ENCODE results near the gene NLGN1. TPM values are rescaled to one million over a fixed set of nuclear protein-coding genes. Genes with fewer than 3 reads are reported as not detected.
A peak's percentile ranks its signal among the peaks of the same experiment; 100 is the strongest.
"Not testable (repeated sequence)": the region's sequence is repeated elsewhere in the genome, so short reads cannot be mapped to it uniquely, and the experiment has no call there.

The NLGN1 gene
- total RNA-seq = 0.10 TPM

- Histone ChIP-seq H3K4me1 (ENCODE audit: insufficient read depth, low read length) (peaks cover 32% of the 10 kb centered on the region), H3K4me3 (ENCODE audit: low read length) (peak within 1 kb of the TSS; percentile 7), H3K9me3 (ENCODE audit: low read depth, low read length) (no peaks in the 10 kb centered on the region), H3K27me3 (ENCODE audit: insufficient read depth, low read length) (peaks cover 68% of the 10 kb centered on the region)
These were observed at the start of gene NLGN1 for GRCh38 chr3:173397161-173398110. Gene NLGN1, plus strand, starts transcription at chr3:173397744.

GRCh38 chr3:173351886-173352285 is 45.7 kb upstream of the NLGN1 start:
- Histone ChIP-seq H3K9me3 (ENCODE audit: low read depth, low read length) (peaks cover 12% of the 10 kb centered on the region), H3K4me1 (ENCODE audit: insufficient read depth, low read length) (no peaks in the 10 kb centered on the region), H3K27me3 (ENCODE audit: insufficient read depth, low read length) (no peaks in the 10 kb centered on the region), H3K4me3 (ENCODE audit: low read length) (no peak overlapping the region)

DNA sequence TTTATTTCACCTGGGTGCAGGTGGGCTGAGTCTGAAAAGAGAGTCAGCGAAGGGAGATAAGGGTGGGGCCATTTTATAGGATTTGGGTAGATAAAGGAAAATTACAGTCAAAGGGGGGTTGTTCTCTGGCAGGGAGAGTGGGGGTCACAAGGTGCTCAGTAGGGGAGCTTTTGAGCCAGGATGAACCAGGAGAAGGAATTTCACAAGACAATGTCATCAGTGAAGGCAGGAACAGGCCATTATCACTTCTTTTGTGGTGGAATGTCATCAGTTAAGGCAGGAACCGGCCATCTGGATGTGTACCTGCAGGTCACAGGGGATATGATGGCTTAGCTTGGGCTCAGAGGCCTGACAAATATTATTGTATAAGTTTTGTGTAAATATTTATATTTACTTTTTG is 44.4 kb upstream of the NLGN1 start:
- not testable (repeated sequence) for H3K4me1 ChIP-seq (ENCODE audit: insufficient read depth, low read length)

DNA sequence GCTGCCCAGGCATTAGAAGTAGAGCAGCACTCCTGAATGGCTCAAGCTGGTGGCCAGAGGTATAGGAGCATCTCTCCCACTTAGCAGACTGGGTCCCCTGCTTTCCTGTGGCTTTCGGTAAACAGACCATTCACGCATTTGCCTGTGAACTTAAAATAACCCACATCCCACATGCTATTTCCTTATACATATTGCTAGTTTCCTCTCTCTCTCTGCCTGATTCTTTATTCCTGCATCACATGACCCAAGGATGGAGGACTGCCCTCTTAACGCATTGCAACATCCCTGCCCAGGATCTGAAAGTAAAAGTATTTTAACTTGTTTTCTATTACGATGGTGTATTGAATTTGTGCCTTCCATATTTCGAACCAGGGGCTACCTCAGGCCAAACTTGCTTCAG is 43.4 kb upstream of the NLGN1 start:
- no peak overlapping the region for H3K4me3 ChIP-seq (ENCODE audit: low read length)

More for the DNA sequence above, 44.4 kb upstream of the NLGN1 start:
- peaks cover 12% of the 10 kb centered on the region for H3K9me3 ChIP-seq (ENCODE audit: low read depth, low read length)
- not testable (repeated sequence) for H3K4me3 ChIP-seq (ENCODE audit: low read length); H3K27me3 ChIP-seq (ENCODE audit: insufficient read depth, low read length)

GRCh38 chr3:173371848-173372487 is 25.6 kb upstream of the NLGN1 start:
- H3K4me1 ChIP-seq (ENCODE audit: insufficient read depth, low read length) = no peaks in the 10 kb centered on the region
- H3K4me3 ChIP-seq (ENCODE audit: low read length) = no peak overlapping the region
- H3K9me3 ChIP-seq (ENCODE audit: low read depth, low read length) = no peaks in the 10 kb centered on the region
- no peaks in the 10 kb centered on the region for H3K27me3 ChIP-seq (ENCODE audit: insufficient read depth, low read length)

More for the DNA sequence above, 43.4 kb upstream of the NLGN1 start:
- no peaks in the 10 kb centered on the region for H3K4me1 ChIP-seq (ENCODE audit: insufficient read depth, low read length)
- H3K9me3 ChIP-seq (ENCODE audit: low read depth, low read length) = peaks cover 12% of the 10 kb centered on the region
- H3K27me3 ChIP-seq (ENCODE audit: insufficient read depth, low read length) = no peaks in the 10 kb centered on the region

DNA sequence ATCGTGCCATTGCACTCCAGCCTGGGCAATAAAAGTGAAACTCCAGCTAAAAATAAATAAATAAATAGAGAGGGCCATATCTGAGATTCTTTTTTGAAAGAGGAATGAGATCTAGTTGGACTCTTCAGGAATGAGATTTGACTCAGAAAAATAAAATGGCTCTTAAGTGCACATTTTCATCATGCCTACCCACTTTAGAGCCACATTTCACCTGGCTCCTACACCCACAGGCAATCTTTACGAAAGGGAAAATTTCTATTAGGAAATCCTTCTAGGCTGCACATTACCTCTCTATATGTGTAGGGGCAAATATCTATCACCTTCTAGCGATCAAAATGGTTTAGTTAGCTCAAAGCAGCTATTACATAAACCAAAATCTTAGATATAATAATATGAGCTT is 16.9 kb upstream of the NLGN1 start:
- H3K27me3 ChIP-seq (ENCODE audit: insufficient read depth, low read length) = no peaks in the 10 kb centered on the region

DNA sequence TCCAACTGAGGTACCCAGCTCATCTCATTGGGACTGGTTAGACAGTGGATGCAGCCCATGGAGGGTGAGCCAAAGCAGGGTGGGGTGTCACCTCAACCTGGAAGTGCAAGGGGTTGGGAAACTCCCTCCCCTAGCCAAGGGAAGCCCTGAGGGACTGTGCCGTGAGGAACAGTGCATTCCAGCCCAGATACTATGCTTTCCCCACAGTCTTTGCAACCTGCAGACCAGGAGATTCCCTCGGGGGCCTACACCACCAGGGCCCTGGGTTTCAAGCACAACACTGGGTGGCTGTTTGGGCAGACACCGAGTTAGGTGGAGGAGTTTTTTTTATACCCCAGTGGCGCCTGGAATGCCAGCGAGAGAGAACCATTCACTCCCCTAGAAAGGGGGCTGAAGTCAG is 15.6 kb upstream of the NLGN1 start:
- not testable (repeated sequence) for H3K9me3 ChIP-seq (ENCODE audit: low read depth, low read length); H3K4me3 ChIP-seq (ENCODE audit: low read length); H3K27me3 ChIP-seq (ENCODE audit: insufficient read depth, low read length); H3K4me1 ChIP-seq (ENCODE audit: insufficient read depth, low read length)

More for the DNA sequence above, 16.9 kb upstream of the NLGN1 start:
- Histone ChIP-seq H3K4me3 (ENCODE audit: low read length) (no peak overlapping the region), H3K4me1 (ENCODE audit: insufficient read depth, low read length) (no peaks in the 10 kb centered on the region), H3K9me3 (ENCODE audit: low read depth, low read length) (no peaks in the 10 kb centered on the region)

DNA sequence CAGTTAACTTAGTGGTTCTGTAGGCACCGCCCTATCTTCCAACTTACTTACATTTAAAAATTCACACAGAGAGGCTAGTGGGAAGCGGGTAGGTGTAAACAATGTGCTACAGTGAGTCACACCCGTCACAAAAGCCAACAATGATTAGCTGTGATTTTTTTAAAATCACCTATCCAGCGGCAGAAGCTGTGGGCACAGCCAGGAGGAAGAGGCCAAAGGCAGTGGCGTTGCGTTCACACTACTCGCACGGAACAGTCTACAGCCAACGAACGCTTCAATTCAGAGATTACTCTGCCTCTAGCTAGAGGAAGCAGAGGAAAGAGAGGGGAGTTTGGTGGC is 2.5 kb upstream of the NLGN1 start:
- Histone ChIP-seq H3K4me3 (ENCODE audit: low read length) (peak overlapping the region; percentile 29), H3K9me3 (ENCODE audit: low read depth, low read length) (no peaks in the 10 kb centered on the region), H3K27me3 (ENCODE audit: insufficient read depth, low read length) (peaks cover 58% of the 10 kb centered on the region), H3K4me1 (ENCODE audit: insufficient read depth, low read length) (peaks cover 32% of the 10 kb centered on the region)

DNA sequence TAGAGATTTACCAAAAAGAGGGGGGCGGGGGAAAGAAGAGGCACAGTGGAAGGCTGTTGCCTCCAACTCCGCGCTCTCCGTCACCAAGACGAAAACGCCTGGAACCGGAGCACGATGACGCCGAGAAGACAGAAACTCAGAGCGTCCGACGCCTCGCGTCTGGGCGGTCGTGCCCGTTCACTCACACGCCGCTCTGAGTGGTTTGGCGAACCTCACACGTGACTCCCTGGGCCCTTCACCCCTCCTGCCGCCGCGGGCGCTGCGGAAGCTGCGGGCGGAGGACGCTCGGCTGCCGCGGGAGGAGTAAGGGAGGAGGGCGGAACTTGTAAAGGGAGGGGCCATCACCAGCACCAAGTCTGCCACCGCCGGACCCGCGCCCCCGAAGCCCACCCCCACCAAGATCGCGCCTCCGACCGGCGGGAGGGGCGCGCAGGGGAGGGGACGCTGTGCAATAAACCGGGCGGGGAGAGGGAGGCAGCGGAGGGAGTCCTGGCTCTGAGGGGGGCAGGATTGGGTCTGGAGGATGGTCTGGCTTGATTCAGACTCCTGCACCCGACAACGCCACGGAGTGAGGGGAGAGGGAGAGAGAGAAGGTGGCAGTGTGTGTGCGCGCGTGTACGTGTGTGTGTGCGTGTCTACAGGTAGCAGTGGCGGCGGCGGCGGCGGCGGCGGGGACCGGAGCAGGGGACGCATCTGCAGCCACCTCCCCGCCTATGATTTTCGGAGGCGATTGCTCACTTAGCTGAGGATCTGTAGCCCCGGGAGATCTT is 1.9 kb upstream of the NLGN1 start:
- Histone ChIP-seq H3K4me1 (ENCODE audit: insufficient read depth, low read length) (peaks cover 32% of the 10 kb centered on the region), H3K9me3 (ENCODE audit: low read depth, low read length) (no peaks in the 10 kb centered on the region), H3K4me3 (ENCODE audit: low read length) (peak overlapping the region; percentile 29), H3K27me3 (ENCODE audit: insufficient read depth, low read length) (peaks cover 58% of the 10 kb centered on the region)

- Histone ChIP-seq H3K27me3 (ENCODE audit: insufficient read depth, low read length) (peaks cover 62% of the 10 kb centered on the region), H3K9me3 (ENCODE audit: low read depth, low read length) (no peaks in the 10 kb centered on the region), H3K4me3 (ENCODE audit: low read length) (no peak overlapping the region)
These were observed 1.1 kb upstream of the NLGN1 start for GRCh38 chr3:173396191-173397041.

DNA sequence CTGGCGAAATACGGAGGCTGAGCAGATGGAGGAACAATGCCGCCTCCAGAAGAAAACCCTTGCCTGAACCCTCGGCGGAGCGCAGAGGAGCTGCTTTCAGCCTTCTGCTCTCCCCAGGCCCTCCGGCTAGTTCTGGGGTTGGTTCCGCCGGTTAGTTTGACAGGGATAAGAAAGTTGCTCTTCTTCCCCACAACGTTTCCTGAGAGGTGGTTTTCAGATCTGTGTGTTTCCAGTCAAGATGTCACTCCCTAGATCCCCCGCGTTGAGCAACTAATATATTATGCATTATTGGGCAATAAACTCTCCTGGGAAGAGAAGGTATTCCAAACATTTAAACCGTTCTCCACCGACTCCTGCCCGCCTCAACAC is 551 bp downstream of the NLGN1 start:
- Histone ChIP-seq H3K4me3 (ENCODE audit: low read length) (no peak overlapping the region), H3K27me3 (ENCODE audit: insufficient read depth, low read length) (peaks cover 68% of the 10 kb centered on the region), H3K9me3 (ENCODE audit: low read depth, low read length) (no peaks in the 10 kb centered on the region), H3K4me1 (ENCODE audit: insufficient read depth, low read length) (peaks cover 32% of the 10 kb centered on the region)

More at GRCh38 chr3:173396191-173397041, 1.1 kb upstream of the NLGN1 start:
- H3K4me1 ChIP-seq (ENCODE audit: insufficient read depth, low read length) = peaks cover 32% of the 10 kb centered on the region

- Histone ChIP-seq H3K4me3 (ENCODE audit: low read length) (no peak overlapping the region), H3K27me3 (ENCODE audit: insufficient read depth, low read length) (peaks cover 62% of the 10 kb centered on the region), H3K4me1 (ENCODE audit: insufficient read depth, low read length) (peaks cover 32% of the 10 kb centered on the region), H3K9me3 (ENCODE audit: low read depth, low read length) (no peaks in the 10 kb centered on the region)
These were observed 1.5 kb downstream of the NLGN1 start for GRCh38 chr3:173399044-173399443.

GRCh38 chr3:173401369-173401768 is 3.8 kb downstream of the NLGN1 start:
- Histone ChIP-seq H3K9me3 (ENCODE audit: low read depth, low read length) (no peaks in the 10 kb centered on the region), H3K27me3 (ENCODE audit: insufficient read depth, low read length) (peaks cover 41% of the 10 kb centered on the region), H3K4me1 (ENCODE audit: insufficient read depth, low read length) (peaks cover 18% of the 10 kb centered on the region), H3K4me3 (ENCODE audit: low read length) (no peak overlapping the region)

DNA sequence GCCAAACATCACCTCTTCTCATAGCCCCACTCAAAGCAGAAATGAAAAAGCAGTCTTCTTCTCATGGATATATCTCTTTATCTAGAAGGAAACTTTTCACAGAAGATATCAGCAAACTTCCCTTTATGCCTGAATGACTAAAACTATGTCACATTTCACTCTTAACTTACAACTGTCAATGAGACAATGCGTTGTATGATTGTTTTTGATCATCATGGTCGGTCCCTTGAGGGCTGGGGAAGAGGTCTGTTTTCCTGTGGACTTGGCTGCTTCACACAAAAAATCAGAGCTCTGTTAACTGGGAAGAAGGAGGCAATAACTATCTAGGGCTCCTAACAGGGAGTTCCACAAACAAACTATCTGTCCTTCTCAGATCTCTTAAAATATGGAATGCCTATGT is 5.1 kb downstream of the NLGN1 start:
- Histone ChIP-seq H3K4me3 (ENCODE audit: low read length) (no peak overlapping the region), H3K27me3 (ENCODE audit: insufficient read depth, low read length) (peaks cover 30% of the 10 kb centered on the region)

More for the DNA sequence above, 5.1 kb downstream of the NLGN1 start:
- no peaks in the 10 kb centered on the region for H3K9me3 ChIP-seq (ENCODE audit: low read depth, low read length)
- H3K4me1 ChIP-seq (ENCODE audit: insufficient read depth, low read length) = peaks cover 6% of the 10 kb centered on the region
